Effector CD4-positive, alpha-beta T cell (primary cell): Measurements from ENCODE around the gene FGF14.
"Not testable (repeated sequence)": the region's sequence is repeated elsewhere in the genome, so short reads cannot be mapped to it uniquely, and the experiment has no call there.

Experiments used
- DNase-seq: peaks from one replicate; pipeline ENCODE4 v3.0.0-alpha.2; 2020

The FGF14 gene

GRCh38 chr13:102122147-102122546, 279.7 kb downstream of the FGF14 start:
- no peak for DNase-seq

GRCh38 chr13:102117175-102117831, 284.5 kb downstream of the FGF14 start:
- DNase-seq: no peak

- no peak for DNase-seq
These were observed 298.4 kb downstream of the FGF14 start for GRCh38 chr13:102103469-102103868.

GRCh38 chr13:102100234-102100633, 301.6 kb downstream of the FGF14 start:
- DNase-seq: no peak

- DNase-seq: no peak
These were observed 304.1 kb downstream of the FGF14 start for GRCh38 chr13:102097708-102098107.

- DNase-seq: not testable (repeated sequence)
These were observed 308.6 kb downstream of the FGF14 start for GRCh38 chr13:102093288-102093687.

GRCh38 chr13:102091231-102091630, 310.6 kb downstream of the FGF14 start:
- DNase-seq: no peak

GRCh38 chr13:102090532-102090931, 311.3 kb downstream of the FGF14 start:
- no peak for DNase-seq

GRCh38 chr13:102089722-102090121, 312.1 kb downstream of the FGF14 start:
- DNase-seq: no peak

GRCh38 chr13:102089177-102089576, 312.7 kb downstream of the FGF14 start:
- DNase-seq: no peak

GRCh38 chr13:102073251-102073650, 328.6 kb downstream of the FGF14 start:
- DNase-seq: no peak

- DNase-seq: no peak
These were observed 330.1 kb downstream of the FGF14 start for GRCh38 chr13:102071711-102072110.

- DNase-seq: not testable (repeated sequence)
These were observed 333.5 kb downstream of the FGF14 start for GRCh38 chr13:102068323-102068722.

GRCh38 chr13:102055090-102055779, 346.6 kb downstream of the FGF14 start:
- no peak for DNase-seq

GRCh38 chr13:102049853-102050252, 352.0 kb downstream of the FGF14 start:
- DNase-seq: no peak

GRCh38 chr13:102045731-102046130, 356.1 kb downstream of the FGF14 start:
- no peak for DNase-seq

GRCh38 chr13:102042746-102043145, 359.1 kb downstream of the FGF14 start:
- DNase-seq: no peak

- no peak for DNase-seq
These were observed 360.3 kb downstream of the FGF14 start for GRCh38 chr13:102041544-102041943.

GRCh38 chr13:102040812-102041211, 361.0 kb downstream of the FGF14 start:
- DNase-seq: no peak

- DNase-seq: no peak
These were observed 362.6 kb downstream of the FGF14 start for GRCh38 chr13:102039264-102039663.

- DNase-seq: no peak
These were observed 363.1 kb downstream of the FGF14 start for GRCh38 chr13:102038787-102039186.

GRCh38 chr13:102035969-102036368, 365.9 kb downstream of the FGF14 start:
- no peak for DNase-seq

- DNase-seq: no peak
These were observed 368.0 kb downstream of the FGF14 start for GRCh38 chr13:102033857-102034331.

GRCh38 chr13:102033386-102033785, 368.5 kb downstream of the FGF14 start:
- no peak for DNase-seq
